SU-DHL-6 (cell line): ENCODE measurements around the gene ATF6B.

Experiments
- H2AFZ ChIP-seq: fragments of 200-600 bp; sonication (generic); 2 replicates; pipeline ENCODE4 v1.6.1; 2014; ENCODE audit warnings: low read depth, mild to moderate bottlenecking, moderate library complexity, mixed read lengths, antibody characterized with exemption, low read length; ENCODE audit not compliant: severe bottlenecking
- H3F3A ChIP-seq: fragments of 200-600 bp; shearing (Covaris generic); 2 replicates; pipeline ENCODE4 v1.6.0; 2016; ENCODE audit warnings: antibody characterized with exemption, mild to moderate bottlenecking; ENCODE audit not compliant: insufficient read depth
- H3K27ac ChIP-seq: fragments of 200-600 bp; sonication (generic); 2 replicates; pipeline ENCODE4 v1.5.1; 2016; ENCODE audit warnings: low read depth, mild to moderate bottlenecking, low read length, moderate library complexity, mixed read lengths
- H3K27me3 ChIP-seq: fragments of 200-600 bp; sonication (generic), shearing (Covaris generic); 2 replicates; pipeline ENCODE4 v1.6.0; 2014; ENCODE audit warnings: mild to moderate bottlenecking, low read length
- H3K36me3 ChIP-seq: fragments of 200-600 bp; sonication (generic); 2 replicates; pipeline ENCODE4 v1.6.1; 2014; ENCODE audit warnings: mild to moderate bottlenecking, low read length, mixed read lengths
- H3K4me2 ChIP-seq: fragments of 300-600, 200-600 bp; shearing (Covaris generic), sonication (generic); 2 replicates; pipeline ENCODE4 v1.6.0; 2014; ENCODE audit warnings: low read length, low read depth, mild to moderate bottlenecking; ENCODE audit not compliant: poor library complexity, severe bottlenecking
- H3K4me3 ChIP-seq: fragments of 200-600 bp; sonication (generic); 2 replicates; pipeline ENCODE4 v1.5.1; 2014; ENCODE audit warnings: antibody characterized with exemption, low read length, mild to moderate bottlenecking, mixed read lengths; ENCODE audit not compliant: insufficient read depth, poor library complexity, severe bottlenecking
- H3K79me2 ChIP-seq: fragments of 200-600 bp; sonication (generic); 2 replicates; pipeline ENCODE4 v1.6.1; 2014; ENCODE audit warnings: mild to moderate bottlenecking, low read length, moderate library complexity; ENCODE audit not compliant: insufficient read depth
- H3K9ac ChIP-seq: fragments of 200-600 bp; sonication (generic); 2 replicates; pipeline ENCODE4 v1.7.0; 2014; ENCODE audit warnings: mild to moderate bottlenecking, low read length
- H3K9me2 ChIP-seq: fragments of 200-600 bp; sonication (generic); replicated peaks from 2 replicates; pipeline ENCODE4 v1.6.1; 2014; ENCODE audit warnings: low read length; ENCODE audit not compliant: insufficient read depth
- H3K9me3 ChIP-seq: fragments of 200-600 bp; sonication (generic); 2 replicates; pipeline ENCODE4 v1.6.1; 2014; ENCODE audit warnings: low read length, mixed read lengths; ENCODE audit not compliant: insufficient read depth
- H4K20me1 ChIP-seq: fragments of 200-600 bp; sonication (generic); 2 replicates; pipeline ENCODE4 v1.6.1; 2014; ENCODE audit warnings: low read depth, mild to moderate bottlenecking, antibody characterized with exemption, low read length, moderate library complexity, mixed read lengths
- CTCF ChIP-seq: fragments of 200-600 bp; sonication (generic); IDR thresholded peaks from one replicate; pipeline ENCODE4 v1.5.1; 2017; ENCODE audit warnings: antibody characterized with exemption, mild to moderate bottlenecking, low read length, moderate library complexity; ENCODE audit not compliant: insufficient read depth, poor library complexity, severe bottlenecking
- EZH2phosphoT487 ChIP-seq: fragments of 200-600 bp; sonication (generic), shearing (Covaris generic); conservative IDR thresholded peaks from 2 replicates; pipeline ENCODE4 v1.6.1; 2018; ENCODE audit warnings: mild to moderate bottlenecking, antibody characterized with exemption, low read length, moderate library complexity, mixed read lengths

ATF6B gene

GRCh38 chr6:32131439-32131948 is 3.4 kb upstream of the ATF6B start:
- Histone ChIP-seq H3K9me2 (no peaks in the 10 kb centered on the region), H2AFZ (no peak overlapping the region), H3K9ac (no peak overlapping the region), H3K79me2 (peaks cover 30% of the 10 kb centered on the region), H3K36me3 (0 out of 2 replicates have a peak, but pooled peaks cover 2% of the 10 kb centered on the region), H3K4me3 (no peak overlapping the region), H3K9me3 (no peaks in the 10 kb centered on the region), H4K20me1 (no peaks in the 10 kb centered on the region), H3F3A (peaks cover 9% of the 10 kb centered on the region; the same call in 1 of the 2 replicates), H3K27ac (no peak overlapping the region), H3K4me2 (no peak overlapping the region), H3K27me3 (no peaks in the 10 kb centered on the region)
- TF ChIP-seq CTCF (no peak), EZH2phosphoT487 (no peak)

GRCh38 chr6:32129297-32130088 is 1.4 kb upstream of the ATF6B start:
- peaks cover 9% of the 10 kb centered on the region; the same call in 1 of the 2 replicates for H3F3A ChIP-seq

GRCh38 chr6:32128751-32129296 is 778 bp upstream of the ATF6B start:
- Histone ChIP-seq H4K20me1 (no peaks in the 10 kb centered on the region), H3K27me3 (no peaks in the 10 kb centered on the region), H3K4me3 (peak overlapping the region; percentile 84), H3K27ac (peak overlapping the region; percentile 37), H3K36me3 (peaks cover 8% of the 10 kb centered on the region; the same call in 1 of the 2 replicates), H3K9me3 (no peaks in the 10 kb centered on the region), H2AFZ (no peak overlapping the region), H3K9ac (peak overlapping the region; percentile 72), H3K9me2 (no peaks in the 10 kb centered on the region), H3K79me2 (peaks cover 32% of the 10 kb centered on the region), H3F3A (peaks cover 9% of the 10 kb centered on the region; the same call in 1 of the 2 replicates), H3K4me2 (peak overlapping the region; percentile 65)
- TF ChIP-seq CTCF (no peak), EZH2phosphoT487 (no peak)

More at GRCh38 chr6:32129297-32130088, 1.4 kb upstream of the ATF6B start:
- TF ChIP-seq EZH2phosphoT487 (no peak), CTCF (no peak)
- H3K27me3 ChIP-seq = no peaks in the 10 kb centered on the region
- no peaks in the 10 kb centered on the region for H4K20me1 ChIP-seq
- peak overlapping the region; percentile 90 for H2AFZ ChIP-seq
- H3K9me2 ChIP-seq = no peaks in the 10 kb centered on the region
- H3K36me3 ChIP-seq = peaks cover 8% of the 10 kb centered on the region; the same call in 1 of the 2 replicates
- H3K27ac ChIP-seq = 0 out of 2 replicates have a peak overlapping the region, but pooled peaks have one; percentile 6
- peak overlapping the region; percentile 84 for H3K4me3 ChIP-seq
- H3K4me2 ChIP-seq = peak overlapping the region; percentile 65
- H3K9me3 ChIP-seq = no peaks in the 10 kb centered on the region
- H3K9ac ChIP-seq = peak overlapping the region; percentile 72
- peaks cover 32% of the 10 kb centered on the region for H3K79me2 ChIP-seq
